GM18867 (cell line): Measurements from ENCODE around the gene VRK3.

Experiments
- ATAC-seq: cut with Tn5 transposase; IDR thresholded peaks from one replicate; pipeline ENCODE4 v1.9.1; 2021; ENCODE audit warnings: mild to moderate bottlenecking, moderate library complexity; ENCODE audit not compliant: unreplicated experiment

VRK3 gene

DNA sequence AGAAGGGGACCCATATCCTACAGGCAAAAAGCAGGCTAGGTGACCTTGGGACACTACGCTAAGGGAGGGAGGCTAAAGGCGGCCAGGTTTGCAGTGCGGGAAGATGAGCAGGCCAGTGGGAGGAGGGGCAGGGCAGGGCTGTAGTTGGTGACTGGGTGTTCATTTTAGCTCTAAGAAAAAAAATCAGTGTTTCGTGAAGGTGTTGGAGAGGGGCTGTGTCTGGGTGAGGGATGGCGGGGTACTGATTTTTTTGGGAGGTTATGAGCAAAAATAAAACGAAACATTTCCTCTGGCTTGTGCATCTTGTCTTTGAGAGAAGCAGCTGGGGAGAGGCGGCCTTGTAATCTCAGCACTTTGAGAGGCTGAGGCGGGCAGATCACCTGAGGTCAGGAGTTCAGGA, 91.5 kb downstream of the VRK3 start:
- ATAC-seq = no peak

DNA sequence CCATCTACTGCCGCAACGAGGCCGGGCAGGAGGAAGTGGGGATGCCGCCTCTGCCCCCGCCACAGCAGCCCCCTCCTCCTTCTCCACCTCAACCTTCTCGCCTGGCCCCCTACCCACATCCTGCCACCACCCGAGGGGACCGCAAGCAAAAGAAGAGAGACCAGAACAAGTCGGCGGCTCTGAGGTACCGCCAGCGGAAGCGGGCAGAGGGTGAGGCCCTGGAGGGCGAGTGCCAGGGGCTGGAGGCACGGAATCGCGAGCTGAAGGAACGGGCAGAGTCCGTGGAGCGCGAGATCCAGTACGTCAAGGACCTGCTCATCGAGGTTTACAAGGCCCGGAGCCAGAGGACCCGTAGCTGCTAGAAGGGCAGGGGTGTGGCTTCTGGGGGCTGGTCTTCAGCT, 92.4 kb downstream of the VRK3 start:
- no peak for ATAC-seq

GRCh38 chr19:49932041-49932451, 93.1 kb downstream of the VRK3 start:
- ATAC-seq = no peak

DNA sequence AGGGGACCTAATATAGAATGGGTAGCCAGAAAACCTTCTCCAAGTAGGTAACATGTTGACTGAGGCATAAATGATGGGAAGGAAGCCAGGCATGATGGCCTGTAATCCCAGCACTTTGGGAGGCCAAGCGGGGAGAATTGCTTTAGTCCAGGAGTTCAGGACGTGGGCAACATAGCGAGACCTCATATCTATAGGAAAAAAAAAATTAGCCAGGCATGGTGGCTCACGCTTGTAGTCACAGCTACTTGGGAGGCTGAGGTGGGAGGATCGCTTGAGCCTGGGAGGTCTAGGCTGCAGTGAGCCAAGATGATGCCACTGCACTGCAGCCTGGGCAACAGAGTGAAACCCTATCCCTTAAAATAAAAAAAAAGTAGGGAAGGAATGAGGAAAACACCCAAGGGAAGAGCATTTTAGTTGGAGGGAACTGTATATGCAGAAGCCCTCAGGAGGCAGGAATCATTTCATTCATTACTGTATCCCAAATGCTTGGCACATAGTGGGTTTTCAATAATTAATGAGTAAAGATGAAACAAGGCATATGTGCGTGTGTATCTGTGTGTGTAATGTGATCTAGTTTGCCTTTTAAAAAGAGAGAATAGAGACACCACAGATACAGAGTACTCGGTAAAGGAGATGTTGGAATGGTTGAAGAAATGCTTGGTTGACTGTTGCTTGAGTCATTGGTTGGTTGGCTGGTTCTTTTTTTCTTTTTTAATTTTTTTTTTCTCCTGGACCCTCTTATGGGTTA, 93.7 kb downstream of the VRK3 start:
- no peak for ATAC-seq

GRCh38 chr19:49930483-49931011, 94.6 kb downstream of the VRK3 start:
- ATAC-seq = no peak

- ATAC-seq = peak; percentile 74
Observed at GRCh38 chr19:49929611-49930482, 95.3 kb downstream of the VRK3 start.

GRCh38 chr19:49929121-49929610, 96.0 kb downstream of the VRK3 start, which contains the start of the genes ATF5 and NUP62:
TSS of gene ATF5 (plus strand) at chr19:49929205. CDS start at chr19:49930851, 1,646 bp downstream.
TSS of gene NUP62 (minus strand) at chr19:49929504. CDS start at chr19:49909807, 19,697 bp downstream.
- ATAC-seq = peak; percentile 50

DNA sequence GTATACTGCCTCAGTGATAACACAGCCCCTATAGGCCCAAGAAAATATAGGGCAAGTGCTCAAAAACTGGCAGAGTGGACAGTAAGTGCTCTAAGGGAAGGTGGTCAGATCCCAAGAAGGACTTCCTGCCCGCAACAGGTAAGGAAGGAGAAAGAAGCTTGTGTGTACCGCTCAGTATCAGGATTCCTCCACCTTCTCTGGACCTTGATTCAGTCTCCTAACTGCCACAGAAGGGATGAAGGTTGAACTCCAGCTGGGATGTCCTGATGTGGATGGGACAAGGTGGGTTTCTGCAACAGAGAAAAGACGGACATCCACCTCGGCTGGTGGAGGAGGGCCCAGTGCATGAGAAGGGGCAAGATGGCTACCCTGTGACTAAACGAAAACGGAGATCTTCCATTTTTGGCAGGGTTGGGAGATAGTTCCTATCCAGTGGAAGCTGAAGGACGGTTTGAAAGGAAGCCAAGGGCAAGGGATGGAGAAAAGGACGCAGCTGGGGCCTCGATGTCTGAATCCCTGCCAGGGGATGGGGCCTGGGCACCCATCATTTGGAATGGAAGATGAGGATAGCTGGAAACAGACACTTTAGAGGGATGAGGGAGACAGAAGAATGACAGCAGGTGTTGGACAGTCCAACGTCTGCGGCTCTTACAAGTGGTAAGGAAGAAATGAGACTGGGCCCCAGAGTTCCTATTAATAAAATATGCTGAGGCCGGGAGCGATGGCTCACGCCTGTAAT, 97.5 kb downstream of the VRK3 start:
- ATAC-seq = no peak

GRCh38 chr19:49926515-49926914, 98.7 kb downstream of the VRK3 start:
- ATAC-seq = no peak
